SK-N-MC (cell line): Measurements from ENCODE around the gene TNK2.
"Not testable (repeated sequence)": the region's sequence is repeated elsewhere in the genome, so short reads cannot be mapped to it uniquely, and the experiment has no call there.

Experiments used
- DNase-seq: peaks from one replicate; pipeline ENCODE4 v3.0.0-alpha.2; 2011; ENCODE audit warnings: low read depth, low spot score
- H3K27ac ChIP-seq: fragments of 200-600 bp; sonication (generic); 2 replicates; pipeline ENCODE4 v1.5.1; 2016; ENCODE audit warnings: mixed run types
- H3K36me3 ChIP-seq: fragments of 200-600 bp; sonication (generic); 2 replicates; pipeline ENCODE4 v1.6.1; 2017; ENCODE audit warnings: antibody characterized with exemption, low read length, mixed read lengths; ENCODE audit not compliant: insufficient read depth
- H3K4me3 ChIP-seq: fragments of 200-600 bp; sonication (generic); 2 replicates; pipeline ENCODE4 v1.5.1; 2016
- H3K9ac ChIP-seq: fragments of 200-600 bp; sonication (generic); 2 replicates; pipeline ENCODE4 v1.8.0; 2017; ENCODE audit warnings: mixed run types, mixed read lengths; ENCODE audit not compliant: insufficient read length
- H3K9me3 ChIP-seq: fragments of 200-600 bp; sonication (generic); 2 replicates; pipeline ENCODE4 v1.6.1; 2017; ENCODE audit warnings: low read depth, mild to moderate bottlenecking, antibody characterized with exemption, low read length, moderate library complexity, mixed read lengths
- EZH2 ChIP-seq: fragments of 200-600 bp; sonication (generic); IDR thresholded peaks from one replicate; pipeline ENCODE4 v1.6.1; 2017; ENCODE audit warnings: antibody characterized with exemption
- FOXP2 ChIP-seq: optimal IDR thresholded peaks from 2 replicates; pipeline ENCODE3; 2011; ENCODE audit warnings: mild to moderate bottlenecking, moderate library complexity; ENCODE audit not compliant: insufficient read depth; ENCODE audit errors: extremely low read length, control extremely low read depth
- POLR2AphosphoS5 ChIP-seq: IDR thresholded peaks from 2 replicates; pipeline ENCODE4 v1.6.1; 2012; ENCODE audit warnings: mild to moderate bottlenecking, low read depth, low read length, borderline replicate concordance

The TNK2 gene

DNA sequence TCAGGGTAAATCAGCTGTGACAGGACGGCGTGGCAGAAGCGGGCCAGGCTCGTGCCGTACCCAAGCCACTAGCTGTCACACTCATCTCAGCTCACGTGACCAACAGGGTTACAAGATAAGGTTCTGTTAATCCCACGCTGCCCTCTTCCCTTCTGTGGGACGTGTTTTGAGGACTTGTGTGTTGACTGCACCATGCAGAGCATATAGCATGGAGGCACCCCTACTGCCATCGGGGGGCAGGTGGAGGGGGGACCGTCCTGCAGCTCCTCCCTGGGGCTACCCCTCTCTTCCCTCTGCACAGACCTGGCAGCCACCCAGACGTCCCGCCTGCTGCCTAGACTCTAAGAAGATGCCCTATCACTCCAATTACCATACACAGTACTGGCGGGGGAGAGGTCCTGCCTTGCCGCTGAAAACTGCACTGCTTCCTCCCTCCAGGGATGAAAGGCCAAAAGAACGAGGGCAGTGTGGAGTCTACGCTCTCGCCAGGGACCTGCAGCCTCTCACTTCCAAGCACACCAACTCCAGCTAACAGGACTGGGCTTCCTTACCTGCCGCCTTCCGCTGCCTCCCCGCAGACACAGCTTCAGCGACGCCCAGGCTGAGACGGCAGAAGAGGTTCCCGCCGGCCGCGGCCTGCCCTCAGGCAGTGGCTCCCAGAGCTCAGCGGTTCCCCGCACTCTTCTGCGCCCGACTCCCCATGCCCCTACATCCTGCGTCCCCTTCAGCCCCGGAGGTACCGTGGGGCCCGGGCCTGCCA lies at the start of gene TNK2:
TNK2 (minus strand) TSS at position 618 of the 760 bp plus-strand sequence. CDS start 19,963 bp downstream, outside the sequence.
- Histone ChIP-seq H3K4me3 (peak within 1 kb of the TSS; percentile 86), H3K9me3 (no peaks in the 10 kb centered on the region), H3K36me3 (peaks cover 8% of the 10 kb centered on the region), H3K27ac (no peak within 1 kb of the TSS), H3K9ac (peak within 1 kb of the TSS; percentile 69)
- DNase-seq: no peak
- TF ChIP-seq POLR2AphosphoS5 (no peak), FOXP2 (no peak), EZH2 (no peak)

DNA sequence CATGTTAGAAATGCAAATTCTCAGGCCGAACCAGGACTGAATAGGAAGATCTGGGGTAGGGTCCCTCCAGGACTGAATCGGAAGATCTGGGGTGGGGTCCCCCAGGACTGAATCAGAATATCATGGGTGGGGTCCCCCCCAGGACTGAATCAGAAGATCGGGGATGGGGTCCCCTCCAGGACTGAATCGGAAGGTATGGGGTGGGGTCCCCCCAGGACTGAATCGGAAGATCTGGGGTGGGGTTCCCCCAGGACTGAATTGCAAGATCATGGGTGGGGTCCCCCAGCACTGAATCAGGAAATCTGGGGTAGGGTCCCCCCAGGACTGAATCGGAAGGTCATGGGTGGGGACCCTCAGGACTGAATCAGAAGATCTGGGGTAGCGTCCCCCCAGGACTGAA lies 48.2 kb upstream of the TNK2 start:
- H3K4me3 ChIP-seq: no peak overlapping the region
- H3K36me3 ChIP-seq: peaks cover 10% of the 10 kb centered on the region
- no peak overlapping the region for H3K9ac ChIP-seq
- H3K27ac ChIP-seq: no peak overlapping the region
- TF ChIP-seq POLR2AphosphoS5 (no peak), FOXP2 (no peak), EZH2 (no peak)
- no peak for DNase-seq
- no peaks in the 10 kb centered on the region for H3K9me3 ChIP-seq

DNA sequence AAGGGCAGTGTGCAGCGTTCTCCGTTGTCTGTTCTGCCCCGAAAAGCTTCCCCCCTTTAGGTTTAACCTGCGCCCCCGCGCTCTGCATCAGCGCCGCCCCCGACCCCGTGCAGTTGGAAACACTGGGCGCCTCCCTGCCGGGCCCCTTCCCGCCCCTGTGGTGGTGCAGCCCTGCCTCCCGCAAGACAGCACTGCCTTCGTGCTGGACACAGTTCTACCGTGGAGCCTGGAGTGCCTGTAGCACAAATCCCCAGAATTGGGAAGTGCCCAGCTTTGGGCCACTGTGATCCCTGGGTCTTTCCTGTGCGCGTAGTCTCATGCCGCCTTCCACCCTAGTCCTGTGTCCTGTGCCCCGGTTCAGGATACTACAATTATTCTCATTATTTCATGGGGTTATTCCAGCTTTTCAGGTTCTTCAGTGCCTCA lies 47.1 kb upstream of the TNK2 start:
- H3K4me3 ChIP-seq: not testable (repeated sequence)

DNA sequence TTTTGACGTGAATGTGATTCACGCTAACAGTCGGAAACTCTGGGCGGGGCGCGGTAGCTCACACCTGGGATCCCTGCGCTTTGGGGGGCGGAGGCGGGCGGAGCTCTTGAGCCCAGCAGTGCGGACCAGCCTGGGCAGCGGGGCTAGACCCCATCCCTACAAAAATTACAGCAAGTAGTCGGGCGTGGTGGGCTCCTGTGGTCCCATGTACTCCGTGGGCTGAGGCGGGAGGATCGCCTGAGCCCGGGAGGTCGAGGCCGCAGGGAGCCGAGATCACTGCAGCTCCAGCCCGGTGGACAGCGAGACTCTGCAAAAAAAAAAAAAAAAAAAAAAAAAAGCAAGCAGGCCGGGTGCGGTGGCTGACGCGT lies 46.4 kb upstream of the TNK2 start:
- not testable (repeated sequence) for DNase-seq, H3K36me3 ChIP-seq, H3K9ac ChIP-seq, H3K27ac ChIP-seq, H3K9me3 ChIP-seq
- peak overlapping the region; percentile 73 for H3K4me3 ChIP-seq
- TF ChIP-seq POLR2AphosphoS5: 0 out of 2 replicates have a peak, but pooled peaks have one; percentile 33

More for the DNA sequence above, 47.1 kb upstream of the TNK2 start:
- H3K9ac ChIP-seq, H3K9me3 ChIP-seq, DNase-seq, H3K27ac ChIP-seq, H3K36me3 ChIP-seq: not testable (repeated sequence)

DNA sequence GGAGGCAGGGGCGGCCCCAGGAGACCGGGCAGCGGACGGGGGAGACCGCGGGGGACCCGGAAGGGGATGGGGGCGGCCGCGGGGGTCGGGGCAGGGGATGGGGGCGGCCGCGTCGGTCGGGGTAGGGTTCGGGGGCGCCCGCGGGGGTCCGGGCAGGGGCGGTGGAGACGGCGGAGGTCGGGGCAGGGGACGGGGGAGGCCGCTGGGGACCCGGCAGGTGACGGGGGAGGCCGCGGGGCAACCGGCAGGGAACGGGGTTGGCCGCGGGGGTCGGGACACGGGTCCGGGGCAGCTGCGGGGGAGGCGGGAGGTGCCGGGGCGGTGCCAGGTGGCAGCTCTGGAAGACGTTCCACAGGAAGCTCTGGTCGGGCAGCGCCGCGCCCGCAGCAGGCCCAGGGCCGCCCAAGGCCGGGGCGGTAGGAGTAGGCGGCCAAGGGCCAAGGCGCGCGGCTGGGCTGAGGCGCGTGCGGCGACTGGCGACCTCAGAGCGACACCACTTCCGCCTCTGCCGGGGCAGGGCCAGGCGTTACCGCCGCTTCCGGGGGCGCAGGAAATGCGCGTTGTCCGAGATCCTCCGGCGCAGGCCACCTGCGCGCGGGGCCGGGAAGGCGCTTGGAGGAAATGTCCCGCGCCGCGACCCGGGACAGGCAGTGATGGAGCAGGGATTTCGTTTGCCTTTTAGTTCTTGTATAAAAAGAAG lies 45.9 kb upstream of the TNK2 start:
- Histone ChIP-seq H3K9ac (peak overlapping the region; percentile 55), H3K4me3 (peak overlapping the region; percentile 73)
- not testable (repeated sequence) for H3K27ac ChIP-seq, H3K36me3 ChIP-seq, DNase-seq, H3K9me3 ChIP-seq
- TF ChIP-seq POLR2AphosphoS5: peak; percentile 61; the same call in 1 of the 2 replicates

DNA sequence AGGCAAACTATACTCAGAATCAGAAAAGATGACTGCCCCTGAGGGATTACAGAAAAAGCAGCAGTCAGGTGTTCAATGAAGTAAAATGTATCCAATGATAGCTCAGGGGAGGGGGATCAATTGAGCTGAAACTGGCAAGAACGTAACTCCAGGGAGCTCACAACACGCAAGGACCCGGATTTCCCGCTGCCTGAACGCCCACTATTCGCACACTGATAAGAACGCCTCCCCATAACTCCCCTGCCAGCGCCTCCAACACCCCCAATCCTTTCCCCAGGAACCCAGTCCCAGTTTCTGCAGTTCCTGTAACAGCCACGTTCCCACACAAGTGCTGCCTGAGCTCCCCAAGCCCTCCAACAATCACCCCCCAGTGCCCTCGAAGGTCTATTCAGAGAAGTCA lies 44.2 kb upstream of the TNK2 start:
- not testable (repeated sequence) for DNase-seq, H3K9me3 ChIP-seq, H3K9ac ChIP-seq, H3K27ac ChIP-seq, H3K4me3 ChIP-seq, H3K36me3 ChIP-seq

DNA sequence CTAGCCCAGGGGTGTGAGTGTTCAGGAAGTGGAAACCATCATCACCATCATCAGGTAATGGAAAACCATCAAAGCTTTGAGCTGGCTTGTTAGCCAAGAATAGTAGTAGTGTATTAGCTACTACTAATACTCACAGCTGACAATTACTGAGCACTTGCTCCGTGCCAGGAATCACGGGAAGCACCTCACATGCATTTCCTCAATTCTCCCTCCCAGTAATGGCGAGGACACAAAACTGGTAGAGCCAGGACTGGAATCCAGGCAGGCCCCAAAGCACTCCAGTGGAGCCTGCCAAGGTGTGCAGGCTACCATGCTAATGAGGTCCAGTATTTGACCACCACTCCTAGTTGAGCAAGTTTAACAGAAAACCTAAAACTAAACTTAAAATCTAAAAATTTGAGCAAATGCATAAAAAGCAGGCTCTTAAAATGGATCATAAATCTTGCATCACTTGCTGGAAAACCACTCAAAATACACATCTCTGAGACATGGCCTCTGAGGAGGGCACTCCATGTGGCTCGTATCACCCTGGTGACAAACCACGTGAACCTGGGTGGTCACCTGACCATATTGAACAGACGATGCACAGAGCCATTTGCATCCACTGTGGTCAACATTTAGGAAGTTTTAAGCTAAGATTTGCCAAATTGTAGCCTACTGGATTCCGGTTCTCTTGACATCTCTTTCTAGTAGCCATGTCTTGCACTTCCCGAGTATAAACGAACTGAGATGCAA lies 43.3 kb upstream of the TNK2 start:
- H3K36me3 ChIP-seq, H3K27ac ChIP-seq, DNase-seq, H3K9ac ChIP-seq, H3K4me3 ChIP-seq, H3K9me3 ChIP-seq: not testable (repeated sequence)

DNA sequence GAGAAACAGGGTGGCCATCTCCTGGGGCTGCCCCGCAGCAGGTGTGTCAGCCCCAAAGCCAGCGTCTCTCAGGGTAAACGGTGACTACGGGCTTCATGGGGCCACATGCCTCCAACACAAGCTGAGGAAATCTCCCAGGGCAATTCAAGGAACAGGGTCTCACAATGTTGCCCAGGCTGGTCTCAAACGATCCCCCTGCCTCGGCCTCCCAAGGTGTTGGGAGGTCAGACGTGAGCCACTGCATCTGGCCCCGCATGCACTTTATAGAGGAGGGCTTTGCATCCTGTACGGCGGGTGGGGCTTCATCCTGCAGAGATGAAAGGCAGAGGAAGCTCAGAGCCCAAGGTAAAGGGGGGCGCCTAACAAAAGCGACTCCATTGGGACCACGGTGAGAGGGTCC lies 42.4 kb upstream of the TNK2 start:
- not testable (repeated sequence) for H3K36me3 ChIP-seq, DNase-seq, H3K27ac ChIP-seq, H3K9me3 ChIP-seq, H3K4me3 ChIP-seq, H3K9ac ChIP-seq

DNA sequence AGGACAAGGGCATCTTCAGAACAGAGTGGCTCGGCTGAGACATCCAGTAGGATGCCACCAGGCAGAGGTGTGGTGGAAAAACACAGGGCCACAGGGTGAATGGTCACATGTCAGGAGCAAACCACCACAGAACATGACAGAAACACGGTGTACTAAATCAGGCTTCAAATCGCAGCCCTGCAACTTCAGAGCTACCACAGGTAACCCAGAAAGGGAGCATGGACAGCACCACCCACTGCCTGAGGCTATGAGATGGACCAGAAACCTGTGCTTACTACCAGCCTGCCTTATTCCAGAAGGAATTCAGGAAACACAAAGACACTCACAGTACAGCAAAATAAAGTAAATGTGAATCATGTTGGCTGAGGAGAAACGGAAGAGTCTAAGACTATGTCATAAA lies 41.8 kb upstream of the TNK2 start:
- H3K36me3 ChIP-seq, H3K27ac ChIP-seq: not testable (repeated sequence)

DNA sequence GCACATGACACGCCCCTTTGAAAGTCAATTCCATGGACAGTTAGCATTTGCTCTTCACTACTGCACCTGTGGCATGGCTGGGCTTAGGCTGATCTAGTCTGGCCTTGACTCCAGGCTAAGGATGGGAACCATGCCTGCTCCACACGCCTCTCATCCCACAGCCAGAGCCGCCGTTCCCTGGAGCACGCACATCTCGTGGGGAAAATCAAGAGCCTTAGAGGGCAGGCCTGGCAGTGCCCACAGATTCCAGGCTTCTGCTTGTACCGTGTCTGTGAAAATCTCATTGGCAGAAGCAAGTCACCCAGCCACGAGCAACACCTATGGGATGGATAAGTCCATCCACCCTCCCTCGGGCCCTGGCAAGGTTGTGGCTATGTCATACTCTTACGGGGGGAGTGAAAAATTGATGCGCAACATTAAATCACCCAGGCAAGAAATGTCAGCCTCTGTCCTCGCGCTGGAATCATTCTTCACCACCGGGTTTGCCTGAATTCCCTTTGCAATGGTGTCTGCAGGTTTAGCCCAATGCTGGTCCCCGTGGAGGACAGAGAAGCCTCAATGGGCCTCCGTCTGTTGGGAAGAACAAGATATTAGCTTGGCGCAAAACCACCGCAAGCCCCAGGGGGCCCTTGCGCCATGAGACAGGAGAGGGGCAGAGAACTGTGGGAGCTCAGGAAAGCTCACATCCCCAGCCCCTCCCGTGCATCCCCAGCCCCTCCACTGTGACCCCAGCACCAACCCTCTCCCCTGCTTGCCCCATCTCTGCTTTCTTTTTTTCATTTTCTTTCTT lies 38.8 kb upstream of the TNK2 start:
- not testable (repeated sequence) for H3K9ac ChIP-seq, H3K9me3 ChIP-seq, H3K27ac ChIP-seq, DNase-seq, H3K4me3 ChIP-seq, H3K36me3 ChIP-seq

More for the DNA sequence above, 41.8 kb upstream of the TNK2 start:
- H3K9ac ChIP-seq, H3K4me3 ChIP-seq, DNase-seq, H3K9me3 ChIP-seq: not testable (repeated sequence)

DNA sequence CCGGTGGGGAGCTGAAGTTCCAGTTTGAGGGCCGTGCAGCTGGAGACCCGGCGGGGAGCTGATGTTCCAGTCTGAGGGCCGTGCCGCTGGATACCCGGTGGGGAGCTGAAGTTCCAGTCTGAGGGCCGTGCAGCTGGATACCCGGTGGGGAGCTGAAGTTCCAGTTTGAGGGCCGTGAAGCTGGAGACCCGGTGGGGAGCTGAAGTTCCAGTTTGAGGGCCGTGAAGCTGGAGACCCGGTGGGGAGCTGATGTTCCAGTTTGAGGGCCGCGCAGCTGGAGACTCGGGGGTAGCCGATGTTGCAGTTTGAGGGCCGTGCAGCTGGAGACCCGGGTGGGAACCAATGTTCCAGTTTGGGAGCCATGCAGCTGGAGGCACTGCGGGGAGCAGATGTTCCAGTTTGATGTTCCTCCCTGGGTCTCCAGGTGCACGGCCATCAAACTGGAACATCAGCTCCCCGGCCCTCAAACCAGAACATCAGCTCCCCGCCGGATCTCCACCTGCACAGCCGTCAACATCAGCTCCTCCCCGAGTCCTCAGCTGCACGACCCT lies 33.0 kb upstream of the TNK2 start:
- H3K27ac ChIP-seq, H3K9ac ChIP-seq, H3K4me3 ChIP-seq, H3K36me3 ChIP-seq, H3K9me3 ChIP-seq, DNase-seq: not testable (repeated sequence)

DNA sequence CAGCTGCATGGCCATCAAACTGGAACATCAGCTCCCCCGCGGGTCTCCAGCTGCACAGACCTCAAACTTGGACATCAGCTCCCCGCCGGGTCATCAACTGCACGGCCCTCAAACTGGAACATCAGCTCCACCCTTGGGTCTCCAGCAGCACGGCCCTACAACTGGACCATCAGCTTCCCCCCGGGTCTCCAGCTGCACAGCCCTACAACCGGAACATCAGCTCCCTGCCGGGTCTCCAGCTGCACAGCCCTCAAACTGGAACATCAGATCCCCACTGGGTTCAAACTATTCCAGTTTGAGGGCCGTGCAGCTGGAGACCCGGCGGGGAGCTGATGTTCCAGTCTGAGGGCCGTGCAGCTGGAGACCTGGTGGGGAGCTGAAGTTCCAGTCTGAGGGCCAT lies 32.5 kb upstream of the TNK2 start:
- not testable (repeated sequence) for H3K9ac ChIP-seq, H3K9me3 ChIP-seq, H3K4me3 ChIP-seq, DNase-seq, H3K36me3 ChIP-seq, H3K27ac ChIP-seq
